Activated T-helper 2 cell treated with anti-CD3 and anti-CD28 coated beads, Interferon-gamma antibody, Interleukin-2, Interleukin-4, amounts not matched to agents 10 μg/mL and 5 μg/mL and 100 μg/mL, durations not matched to agents 14 hours and 24 hours and 36 hours (primary cell): ENCODE data around the gene SLC25A34. TPM values are rescaled to one million over a fixed set of nuclear protein-coding genes. Genes with fewer than 3 reads are reported as not detected.

ENCODE experiments used
- DNase-seq: peaks from one replicate; pipeline ENCODE4 v3.0.0; 2021; ENCODE audit warnings: low spot score
- H3K27ac Mint-ChIP-seq: one replicate; pipeline ENCODE4 v1.8.0; 2021; ENCODE audit warnings: mixed read lengths
- H3K27me3 Mint-ChIP-seq: one replicate; pipeline ENCODE4 v1.8.0; 2021; ENCODE audit warnings: low read depth, mixed read lengths
- H3K36me3 Mint-ChIP-seq: one replicate; pipeline ENCODE4 v1.8.0; 2021; ENCODE audit warnings: low read depth, mixed read lengths
- H3K4me1 Mint-ChIP-seq: one replicate; pipeline ENCODE4 v1.8.0; 2021; ENCODE audit warnings: low read depth, mixed read lengths
- H3K4me3 Mint-ChIP-seq: one replicate; pipeline ENCODE4 v1.8.0; 2021; ENCODE audit warnings: low read depth, mild to moderate bottlenecking, moderate library complexity, mixed read lengths
- H3K9me3 Mint-ChIP-seq: one replicate; pipeline ENCODE4 v1.8.0; 2021; ENCODE audit warnings: mixed read lengths
- intact Hi-C: fragments of 100-400 bp; cut with micrococcal nuclease; formaldehyde crosslinking; loops from one replicate; pipeline ENCODE4 v1.15.1; 2023
- total RNA-seq: library from RNA; stranded (reverse); gene quantifications from 2 replicates; pipeline ENCODE4 v1.2.3, GENCODE V29; 2022

The SLC25A34 gene
- total RNA-seq, 1 donor from 2014 or later, result 1.6 TPM

- no peak for DNase-seq
- intact Hi-C loops, result no loop called here
- Mint-ChIP-seq H3K27me3 (peaks cover 19% of the 10 kb centered on the region), H3K9me3 (no peaks in the 10 kb centered on the region), H3K36me3 (no peaks in the 10 kb centered on the region), H3K4me1 (no peaks in the 10 kb centered on the region), H3K27ac (no peak overlapping the region), H3K4me3 (no peak overlapping the region)
Observed at GRCh38 chr1:15765495-15766194, 29.6 kb downstream of the SLC25A34 start.

DNA sequence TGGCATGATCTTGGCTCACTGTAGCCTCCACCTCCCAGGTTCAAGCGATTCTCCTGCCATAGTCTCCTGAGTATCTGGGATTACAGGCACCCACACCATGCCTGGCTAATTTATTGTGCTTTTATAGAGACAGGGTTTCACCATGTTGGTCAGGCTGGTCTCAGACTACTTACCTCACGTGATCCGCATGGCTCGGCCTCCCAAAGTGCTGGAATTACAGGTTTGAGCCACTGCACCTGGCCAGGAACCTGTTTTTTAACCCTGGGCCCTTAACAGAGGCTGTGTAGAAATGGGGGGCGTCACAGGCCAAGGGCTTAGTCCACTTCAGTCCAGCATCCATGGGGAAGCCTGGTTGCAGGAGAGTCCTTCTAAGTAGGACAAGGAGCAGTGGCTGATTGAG lies 31.9 kb downstream of the SLC25A34 start:
- Mint-ChIP-seq H3K4me3 (no peak overlapping the region), H3K4me1 (no peaks in the 10 kb centered on the region), H3K27ac (no peak overlapping the region), H3K9me3 (no peaks in the 10 kb centered on the region), H3K27me3 (peaks cover 4% of the 10 kb centered on the region), H3K36me3 (no peaks in the 10 kb centered on the region)
- intact Hi-C loops, result no loop called here
- no peak for DNase-seq

DNA sequence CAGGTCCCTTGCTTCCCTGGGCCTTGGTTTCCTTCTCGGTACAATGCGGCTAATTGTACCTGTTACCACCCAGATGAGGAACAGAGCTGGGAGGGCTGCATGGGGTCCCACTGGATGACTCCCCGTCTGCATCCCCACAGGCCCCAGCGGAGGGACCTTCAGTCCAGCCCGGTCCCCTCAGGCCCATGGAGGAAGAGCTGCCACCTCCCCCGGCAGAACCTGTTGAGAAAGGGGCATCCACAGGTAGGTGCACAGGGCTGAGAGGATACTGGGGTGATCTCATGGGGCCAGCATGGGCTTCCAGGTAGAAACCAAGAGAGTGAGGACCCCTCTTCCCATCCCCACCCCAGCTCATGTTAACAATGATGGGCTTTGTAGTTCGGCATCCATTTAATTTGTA lies 32.3 kb downstream of the SLC25A34 start:
- no peak overlapping the region for H3K4me3 Mint-ChIP-seq
- no peaks in the 10 kb centered on the region for H3K36me3 Mint-ChIP-seq
- no peaks in the 10 kb centered on the region for H3K9me3 Mint-ChIP-seq
- intact Hi-C loops, result no loop called here
- H3K27ac Mint-ChIP-seq, result no peak overlapping the region
- H3K27me3 Mint-ChIP-seq, result peaks cover 4% of the 10 kb centered on the region
- DNase-seq, result no peak
- no peaks in the 10 kb centered on the region for H3K4me1 Mint-ChIP-seq

GRCh38 chr1:15770313-15770962 lies 34.4 kb downstream of the SLC25A34 start:
- H3K4me1 Mint-ChIP-seq, result no peaks in the 10 kb centered on the region
- no peak for DNase-seq
- intact Hi-C loops, result no loop called here

GRCh38 chr1:15771836-15772515 lies 35.9 kb downstream of the SLC25A34 start:
- peaks cover 3% of the 10 kb centered on the region for H3K27me3 Mint-ChIP-seq
- intact Hi-C loops, result no loop called here
- no peak overlapping the region for H3K27ac Mint-ChIP-seq
- no peaks in the 10 kb centered on the region for H3K4me1 Mint-ChIP-seq
- no peaks in the 10 kb centered on the region for H3K9me3 Mint-ChIP-seq
- H3K4me3 Mint-ChIP-seq, result no peak overlapping the region
- no peaks in the 10 kb centered on the region for H3K36me3 Mint-ChIP-seq
- DNase-seq, result no peak

More at GRCh38 chr1:15770313-15770962, 34.4 kb downstream of the SLC25A34 start:
- H3K36me3 Mint-ChIP-seq, result no peaks in the 10 kb centered on the region
- H3K9me3 Mint-ChIP-seq, result no peaks in the 10 kb centered on the region
- no peak overlapping the region for H3K27ac Mint-ChIP-seq
- H3K27me3 Mint-ChIP-seq, result peaks cover 2% of the 10 kb centered on the region
- H3K4me3 Mint-ChIP-seq, result no peak overlapping the region

GRCh38 chr1:15775706-15776105 lies 39.6 kb downstream of the SLC25A34 start:
- Mint-ChIP-seq H3K4me1 (no peaks in the 10 kb centered on the region), H3K27ac (no peak overlapping the region), H3K4me3 (no peak overlapping the region), H3K27me3 (peaks cover 4% of the 10 kb centered on the region), H3K36me3 (no peaks in the 10 kb centered on the region), H3K9me3 (no peaks in the 10 kb centered on the region)
- intact Hi-C loops, result no loop called here
- no peak for DNase-seq

DNA sequence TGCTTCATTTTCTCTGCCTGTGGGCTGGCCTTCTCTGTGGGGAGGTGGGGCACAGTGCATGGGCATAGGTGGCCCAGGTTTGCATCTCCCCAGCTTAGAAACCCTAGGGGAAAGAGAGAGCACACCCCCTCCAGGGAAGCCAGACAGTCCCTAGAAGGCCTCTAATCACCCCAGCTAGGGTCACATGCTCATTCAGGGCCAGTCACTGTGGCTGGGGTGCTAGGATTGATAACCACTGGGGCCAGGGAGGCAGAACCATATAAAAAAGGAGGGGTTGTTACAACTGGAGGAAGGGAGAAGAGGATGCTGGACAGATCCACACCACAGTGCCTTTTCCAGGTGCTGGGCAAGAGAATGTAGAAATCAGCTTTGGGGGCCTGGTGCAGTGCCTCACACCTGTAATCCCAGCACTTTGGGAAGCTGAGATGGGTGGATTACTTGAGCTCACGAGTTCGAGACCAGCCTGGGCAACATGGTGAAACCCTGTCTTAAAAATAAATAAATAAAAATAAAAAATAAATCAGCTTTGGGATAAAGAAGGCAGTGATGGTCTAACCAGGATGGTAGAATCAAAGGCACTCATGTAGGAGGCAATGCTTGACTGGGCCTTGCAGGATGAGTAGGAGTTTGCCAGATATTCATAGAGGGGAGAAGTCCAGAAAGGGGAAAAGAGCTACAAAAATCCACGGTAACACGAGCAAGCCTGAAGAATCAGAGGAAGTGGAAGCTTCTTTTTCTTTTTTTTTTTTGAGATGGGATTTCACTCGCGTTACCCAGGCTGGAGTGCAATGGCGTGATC lies 42.0 kb downstream of the SLC25A34 start:
- DNase-seq, result no peak
- no peaks in the 10 kb centered on the region for H3K9me3 Mint-ChIP-seq
- no peaks in the 10 kb centered on the region for H3K36me3 Mint-ChIP-seq
- no peak overlapping the region for H3K4me3 Mint-ChIP-seq
- no peak overlapping the region for H3K27ac Mint-ChIP-seq
- peaks cover 2% of the 10 kb centered on the region for H3K27me3 Mint-ChIP-seq
- no peaks in the 10 kb centered on the region for H3K4me1 Mint-ChIP-seq
- intact Hi-C loops, result no loop called here

- peaks cover 2% of the 10 kb centered on the region for H3K27me3 Mint-ChIP-seq
- DNase-seq, result no peak
- H3K9me3 Mint-ChIP-seq, result no peaks in the 10 kb centered on the region
- H3K36me3 Mint-ChIP-seq, result no peaks in the 10 kb centered on the region
- no peaks in the 10 kb centered on the region for H3K4me1 Mint-ChIP-seq
- H3K4me3 Mint-ChIP-seq, result no peak overlapping the region
- no peak overlapping the region for H3K27ac Mint-ChIP-seq
- intact Hi-C loops, result no loop called here
Observed at GRCh38 chr1:15785683-15786082, 49.6 kb downstream of the SLC25A34 start.

GRCh38 chr1:15786581-15786980 lies 50.5 kb downstream of the SLC25A34 start:
- intact Hi-C loops, result no loop called here
- Mint-ChIP-seq H3K36me3 (no peaks in the 10 kb centered on the region), H3K27me3 (peaks cover 4% of the 10 kb centered on the region), H3K27ac (no peak overlapping the region), H3K4me3 (no peak overlapping the region), H3K9me3 (no peaks in the 10 kb centered on the region), H3K4me1 (no peaks in the 10 kb centered on the region)
- no peak for DNase-seq

- Mint-ChIP-seq H3K36me3 (no peaks in the 10 kb centered on the region), H3K27me3 (peaks cover 4% of the 10 kb centered on the region), H3K27ac (no peak overlapping the region), H3K4me3 (no peak overlapping the region), H3K9me3 (no peaks in the 10 kb centered on the region), H3K4me1 (peaks cover 5% of the 10 kb centered on the region)
- intact Hi-C loops, result no loop called here
- no peak for DNase-seq
Observed at GRCh38 chr1:15788624-15789301, 52.7 kb downstream of the SLC25A34 start.
